Activated CD4-positive, alpha-beta T cell treated with anti-CD3 and anti-CD28 coated beads, Interleukin-2, amount 50 U/mL, for 16 hours (primary cell): ENCODE results near the gene ARPC2.
A peak's percentile ranks its signal among the peaks of the same experiment; 100 is the strongest.
"Not testable (repeated sequence)": the region's sequence is repeated elsewhere in the genome, so short reads cannot be mapped to it uniquely, and the experiment has no call there.

Experiments
- DNase-seq: peaks from one replicate; pipeline ENCODE4 v3.0.0-alpha.2; 2020

Gene ARPC2

GRCh38 chr2:218271865-218272530, 55.0 kb downstream of the ARPC2 start:
- no peak for DNase-seq

GRCh38 chr2:218272531-218273212, 55.7 kb downstream of the ARPC2 start:
- peak; percentile 80 for DNase-seq

GRCh38 chr2:218273214-218273907, 56.4 kb downstream of the ARPC2 start:
- DNase-seq, result not testable (repeated sequence)

- DNase-seq, result no peak
Observed at GRCh38 chr2:218273908-218274249, 56.9 kb downstream of the ARPC2 start.

GRCh38 chr2:218274586-218274985, 57.6 kb downstream of the ARPC2 start:
- no peak for DNase-seq

GRCh38 chr2:218275371-218276072, 58.5 kb downstream of the ARPC2 start:
- no peak for DNase-seq

GRCh38 chr2:218276986-218277755, 60.2 kb downstream of the ARPC2 start:
- no peak for DNase-seq

- no peak for DNase-seq
Observed at GRCh38 chr2:218277921-218278320, 60.9 kb downstream of the ARPC2 start.

- no peak for DNase-seq
Observed at GRCh38 chr2:218278531-218279360, 61.8 kb downstream of the ARPC2 start.

GRCh38 chr2:218280260-218280870, 63.4 kb downstream of the ARPC2 start:
- no peak for DNase-seq

GRCh38 chr2:218281449-218281848, 64.5 kb downstream of the ARPC2 start:
- no peak for DNase-seq

GRCh38 chr2:218282173-218282991, 65.4 kb downstream of the ARPC2 start:
- no peak for DNase-seq

- peak; percentile 85 for DNase-seq
Observed at GRCh38 chr2:218284106-218284811, 67.3 kb downstream of the ARPC2 start.

GRCh38 chr2:218285604-218286003, 68.6 kb downstream of the ARPC2 start:
- DNase-seq, result no peak

- DNase-seq, result peak; percentile 89
Observed at GRCh38 chr2:218286570-218287459, 69.8 kb downstream of the ARPC2 start.

GRCh38 chr2:218289639-218290315, 72.8 kb downstream of the ARPC2 start:
- no peak for DNase-seq

GRCh38 chr2:218290316-218291261, 73.6 kb downstream of the ARPC2 start:
- peak; percentile 50 for DNase-seq
